Activated B cell treated with CpG ODN at 0.5 μM for 24 hours (primary cell): ENCODE measurements around the gene TTC7B. TPM values are rescaled to one million over a fixed set of nuclear protein-coding genes. Genes with fewer than 3 reads are reported as not detected.
"Not testable (repeated sequence)": the region's sequence is repeated elsewhere in the genome, so short reads cannot be mapped to it uniquely, and the experiment has no call there.

Experiments used
- ATAC-seq: fragments of 200-7000 bp; cut with Tn5 transposase; one replicate; pipeline ENCODE4 v1.10.0; 2021; ENCODE audit warnings: low read depth, mild to moderate bottlenecking, moderate library complexity
- CTCF ChIA-PET: fragments of 350-600 bp; sonication (Branson Sonifier 250); formaldehyde crosslinking; loops from one replicate; lab custom pipeline; 2021; ENCODE audit warnings: antibody characterized with exemption; lab: Charles Lee
- POLR2A ChIA-PET: fragments of 350-600 bp; sonication (Branson Sonifier 250); formaldehyde crosslinking; loops from one replicate; lab custom pipeline; 2021; ENCODE audit warnings: antibody characterized with exemption; lab: Charles Lee
- DNase-seq: peaks from one replicate; pipeline ENCODE4 v3.0.0; 2022
- H3K27ac Mint-ChIP-seq: one replicate; pipeline ENCODE4 v1.8.0; 2020; ENCODE audit warnings: mixed read lengths
- H3K27me3 Mint-ChIP-seq: one replicate; pipeline ENCODE4 v1.8.0; 2021; ENCODE audit warnings: mixed read lengths
- H3K36me3 Mint-ChIP-seq: one replicate; pipeline ENCODE4 v1.8.0; 2021; ENCODE audit warnings: low read depth, mixed read lengths
- H3K4me1 Mint-ChIP-seq: one replicate; pipeline ENCODE4 v1.8.0; 2021; ENCODE audit warnings: mixed read lengths
- H3K4me3 Mint-ChIP-seq: one replicate; pipeline ENCODE4 v1.8.0; 2020; ENCODE audit warnings: mild to moderate bottlenecking, mixed read lengths
- H3K9me3 Mint-ChIP-seq: one replicate; pipeline ENCODE4 v1.8.0; 2020; ENCODE audit warnings: mixed read lengths
- intact Hi-C: fragments of 100-400 bp; cut with micrococcal nuclease; formaldehyde crosslinking; loops from one replicate; pipeline ENCODE4 v1.15.1; 2024
- total RNA-seq: library from RNA; stranded (reverse); gene quantifications from 2 replicates; pipeline ENCODE4 v1.2.3, GENCODE V29; 2022
- TF ChIP-seq, protein P1 (sequence below): fragments of 200-600 bp; IDR thresholded peaks from one replicate; pipeline ENCODE4 v1.8.0; 2022; ENCODE audit warnings: antibody characterized with exemption, mild to moderate bottlenecking

Gene TTC7B
- total RNA-seq, 1 donor from 2014 or later: 1.9 TPM

GRCh38 chr14:90839024-90839888 lies 23.0 kb upstream of the TTC7B start:
- DNase-seq: no peak

DNA sequence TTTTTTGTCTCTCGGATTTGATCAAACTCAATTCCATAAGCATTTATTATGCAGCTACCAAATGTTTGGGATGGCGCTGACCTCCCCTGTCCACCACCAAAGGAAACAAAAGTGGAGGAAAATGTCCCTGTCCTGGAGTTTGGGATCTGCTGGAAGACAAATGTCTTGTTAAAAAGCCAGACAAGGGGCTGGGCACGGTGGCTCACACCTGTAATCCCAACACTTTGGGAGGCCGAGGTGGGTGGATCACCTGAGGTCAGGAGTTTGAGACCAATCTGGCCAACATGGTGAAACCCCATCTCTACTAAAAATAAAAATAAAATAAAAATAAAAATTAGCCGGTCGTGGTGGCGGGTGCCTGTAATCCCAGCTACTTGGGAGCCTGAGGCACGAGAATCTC lies 22.3 kb upstream of the TTC7B start:
- H3K4me3 Mint-ChIP-seq, H3K4me1 Mint-ChIP-seq, ATAC-seq, intact Hi-C loops, H3K9me3 Mint-ChIP-seq, CTCF ChIA-PET, POLR2A ChIA-PET, H3K27me3 Mint-ChIP-seq, H3K36me3 Mint-ChIP-seq, H3K27ac Mint-ChIP-seq, DNase-seq: not testable (repeated sequence)

More at GRCh38 chr14:90839024-90839888, 23.0 kb upstream of the TTC7B start:
- Mint-ChIP-seq H3K27me3 (peaks cover 7% of the 10 kb centered on the region), H3K36me3 (no peaks in the 10 kb centered on the region), H3K4me3 (no peak overlapping the region), H3K9me3 (no peaks in the 10 kb centered on the region), H3K4me1 (no peaks in the 10 kb centered on the region), H3K27ac (no peak overlapping the region)
- no peak for ATAC-seq
- intact Hi-C loops: no loop called here
- TF ChIP-seq, protein P1, sequence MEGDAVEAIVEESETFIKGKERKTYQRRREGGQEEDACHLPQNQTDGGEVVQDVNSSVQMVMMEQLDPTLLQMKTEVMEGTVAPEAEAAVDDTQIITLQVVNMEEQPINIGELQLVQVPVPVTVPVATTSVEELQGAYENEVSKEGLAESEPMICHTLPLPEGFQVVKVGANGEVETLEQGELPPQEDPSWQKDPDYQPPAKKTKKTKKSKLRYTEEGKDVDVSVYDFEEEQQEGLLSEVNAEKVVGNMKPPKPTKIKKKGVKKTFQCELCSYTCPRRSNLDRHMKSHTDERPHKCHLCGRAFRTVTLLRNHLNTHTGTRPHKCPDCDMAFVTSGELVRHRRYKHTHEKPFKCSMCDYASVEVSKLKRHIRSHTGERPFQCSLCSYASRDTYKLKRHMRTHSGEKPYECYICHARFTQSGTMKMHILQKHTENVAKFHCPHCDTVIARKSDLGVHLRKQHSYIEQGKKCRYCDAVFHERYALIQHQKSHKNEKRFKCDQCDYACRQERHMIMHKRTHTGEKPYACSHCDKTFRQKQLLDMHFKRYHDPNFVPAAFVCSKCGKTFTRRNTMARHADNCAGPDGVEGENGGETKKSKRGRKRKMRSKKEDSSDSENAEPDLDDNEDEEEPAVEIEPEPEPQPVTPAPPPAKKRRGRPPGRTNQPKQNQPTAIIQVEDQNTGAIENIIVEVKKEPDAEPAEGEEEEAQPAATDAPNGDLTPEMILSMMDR: no peak
- CTCF ChIA-PET: no interaction called here
- POLR2A ChIA-PET: no interaction called here

GRCh38 chr14:90837355-90837754 lies 21.1 kb upstream of the TTC7B start:
- CTCF ChIA-PET: no interaction called here

DNA sequence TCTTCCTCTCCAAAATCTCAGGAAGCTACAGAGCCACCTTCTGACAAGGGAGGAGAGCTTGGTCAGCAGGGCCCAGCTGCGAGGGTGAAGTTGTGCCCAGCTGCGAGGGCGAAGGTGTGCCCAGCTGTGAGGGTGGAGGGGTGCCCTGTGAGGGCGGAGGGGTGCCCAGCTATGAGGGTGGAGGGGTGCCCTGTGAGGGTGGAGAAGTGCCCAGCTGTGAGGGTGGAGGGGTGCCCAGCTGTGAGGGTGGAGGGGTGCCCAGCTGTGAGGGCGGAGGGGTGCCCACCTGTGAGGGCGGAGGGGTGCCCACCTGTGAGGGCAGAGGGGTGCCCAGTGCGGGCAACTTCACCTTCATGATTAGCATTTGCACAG lies 20.4 kb upstream of the TTC7B start:
- Mint-ChIP-seq H3K4me3 (no peak overlapping the region), H3K27me3 (peaks cover 7% of the 10 kb centered on the region), H3K27ac (no peak overlapping the region), H3K9me3 (no peaks in the 10 kb centered on the region), H3K4me1 (no peaks in the 10 kb centered on the region), H3K36me3 (no peaks in the 10 kb centered on the region)
- ChIA-PET POLR2A (no interaction called here), CTCF (no interaction called here)
- TF ChIP-seq, protein P1: no peak
- DNase-seq (no peak), ATAC-seq (no peak)
- intact Hi-C loops: no loop called here

More at GRCh38 chr14:90837355-90837754, 21.1 kb upstream of the TTC7B start:
- no peaks in the 10 kb centered on the region for H3K9me3 Mint-ChIP-seq
- ATAC-seq: no peak
- no peaks in the 10 kb centered on the region for H3K36me3 Mint-ChIP-seq
- no peak overlapping the region for H3K4me3 Mint-ChIP-seq
- DNase-seq: no peak
- peaks cover 7% of the 10 kb centered on the region for H3K27me3 Mint-ChIP-seq
- intact Hi-C loops: no loop called here
- no peak overlapping the region for H3K27ac Mint-ChIP-seq
- POLR2A ChIA-PET: no interaction called here
- TF ChIP-seq, protein P1: no peak
- no peaks in the 10 kb centered on the region for H3K4me1 Mint-ChIP-seq

- peaks cover 5% of the 10 kb centered on the region for H3K27me3 Mint-ChIP-seq
- intact Hi-C loops: no loop called here
- no peaks in the 10 kb centered on the region for H3K9me3 Mint-ChIP-seq
- CTCF ChIA-PET: interaction anchor here (1.3 kb wide), 1 partner anchor 73 kb away, joined by 3 read pairs; no protein-coding TSS in a partner anchor
- TF ChIP-seq, protein P1: no peak
- ATAC-seq (no peak), DNase-seq (no peak)
- POLR2A ChIA-PET: no interaction called here
- H3K36me3 Mint-ChIP-seq: no peaks in the 10 kb centered on the region
- H3K27ac Mint-ChIP-seq: no peak overlapping the region
- H3K4me3 Mint-ChIP-seq: no peak overlapping the region
- H3K4me1 Mint-ChIP-seq: peaks cover 12% of the 10 kb centered on the region
Measured at GRCh38 chr14:90831821-90832220, 15.6 kb upstream of the TTC7B start.
